Thyroid gland (tissue), 4 donors: ENCODE measurements around the gene COL18A1. TPM values are rescaled to one million over a fixed set of nuclear protein-coding genes. Genes with fewer than 3 reads are reported as not detected.

Source experiments
- DNase-seq, 2 donors: peaks; one replicate each; pipeline ENCODE4 v3.0.0-alpha.2; 2019
- H3K27ac ChIP-seq, 3 donors: fragments of 200-600 bp; sonication (generic); 1 replicate in 2 of 3; 2 replicates in 1 of 3; pipeline ENCODE4 v1.5.1; 2016 to 2019; ENCODE audit warnings: mild to moderate bottlenecking in 1 of 3, moderate library complexity in 1 of 3
- H3K27me3 ChIP-seq: fragments of 200-600 bp; sonication (generic); one replicate; pipeline ENCODE4 v1.5.1; 2019
- H3K36me3 ChIP-seq, 2 donors: fragments of 200-600 bp; sonication (generic); one replicate each; pipeline ENCODE4 v1.5.1; 2016 to 2019
- H3K4me1 ChIP-seq, 2 donors: fragments of 200-600 bp; sonication (generic); one replicate each; pipeline ENCODE4 v1.5.1; 2017 to 2019
- H3K4me3 ChIP-seq, 3 donors: fragments of 200-600 bp; sonication (generic); replicated peaks in 1 of 3; 1 replicate in 2 of 3; 2 replicates in 1 of 3; pipeline ENCODE4 v1.5.1; 2016; ENCODE audit warnings: mild to moderate bottlenecking in 1 of 3
- H3K9me3 ChIP-seq: fragments of 200-600 bp; sonication (generic); one replicate; pipeline ENCODE4 v1.5.1; 2017
- CTCF ChIP-seq, 6 experiments: fragments of 200-600 bp in 3 of 6; fragments of 450-650 bp in 3 of 6; sonication (generic) in 3 of 6; IDR thresholded peaks; one replicate each; pipeline ENCODE4 v1.5.1; 2016 to 2019; ENCODE audit warnings: antibody characterized with exemption in 6 of 6, mild to moderate bottlenecking in 2 of 6, inconsistent platforms in 1 of 6, moderate library complexity in 1 of 6
- POLR2A ChIP-seq, 2 donors: fragments of 450-650 bp; IDR thresholded peaks; one replicate each; pipeline ENCODE4 v1.6.1; 2017; ENCODE audit warnings: antibody characterized with exemption in 2 of 2, mild to moderate bottlenecking in 2 of 2, moderate library complexity in 1 of 2
- WGBS, 2 donors: methylation state at CpG; one replicate each; pipeline ENCODE4 v1.1.5; 2017; 5-methylcytosine and 5-hydroxymethylcytosine counted together
- intact Hi-C: fragments of 100-400 bp; cut with DNase I; formaldehyde crosslinking; loops from one replicate; pipeline ENCODE4 v1.15.1; 2023
- total RNA-seq, 4 donors: library from RNA; depleted of rRNA; stranded (reverse); fragments of >200 nt; gene quantifications; one replicate each; pipeline ENCODE4 v1.2.3, GENCODE V29; 2016

The COL18A1 gene
- total RNA-seq, 4 donors from 2014 or later: 105 to 264 (median 238) TPM

DNA sequence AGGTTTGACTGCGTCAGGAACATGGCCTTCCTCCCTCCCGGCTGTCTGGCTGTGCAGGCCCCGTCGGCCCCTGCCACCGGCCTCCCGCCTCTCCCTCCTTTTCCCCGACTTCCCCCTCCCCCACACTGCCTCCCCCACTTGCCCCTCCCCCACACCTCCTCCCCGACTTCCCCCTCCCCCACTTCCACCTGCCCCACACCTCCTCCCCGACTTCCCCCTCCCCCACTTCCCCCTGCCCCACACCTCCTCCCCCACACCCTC lies 84.7 kb downstream of the COL18A1 start:
- Histone ChIP-seq H3K4me1 (no peaks in the 10 kb centered on the region), H3K4me3 (no peak overlapping the region), H3K36me3 (no peaks in the 10 kb centered on the region), H3K9me3 (no peaks in the 10 kb centered on the region), H3K27ac (no peak overlapping the region), H3K27me3 (no peaks in the 10 kb centered on the region)
- WGBS, 2 donors: 78% methylated on average over 9 of the region's 9 CpGs
- DNase-seq: no peak
- TF ChIP-seq POLR2A (IDR thresholded peaks at IDR 0.05) (no peak), CTCF (IDR thresholded peaks at IDR 0.05) (no peak)
- intact Hi-C loops: no loop called here

DNA sequence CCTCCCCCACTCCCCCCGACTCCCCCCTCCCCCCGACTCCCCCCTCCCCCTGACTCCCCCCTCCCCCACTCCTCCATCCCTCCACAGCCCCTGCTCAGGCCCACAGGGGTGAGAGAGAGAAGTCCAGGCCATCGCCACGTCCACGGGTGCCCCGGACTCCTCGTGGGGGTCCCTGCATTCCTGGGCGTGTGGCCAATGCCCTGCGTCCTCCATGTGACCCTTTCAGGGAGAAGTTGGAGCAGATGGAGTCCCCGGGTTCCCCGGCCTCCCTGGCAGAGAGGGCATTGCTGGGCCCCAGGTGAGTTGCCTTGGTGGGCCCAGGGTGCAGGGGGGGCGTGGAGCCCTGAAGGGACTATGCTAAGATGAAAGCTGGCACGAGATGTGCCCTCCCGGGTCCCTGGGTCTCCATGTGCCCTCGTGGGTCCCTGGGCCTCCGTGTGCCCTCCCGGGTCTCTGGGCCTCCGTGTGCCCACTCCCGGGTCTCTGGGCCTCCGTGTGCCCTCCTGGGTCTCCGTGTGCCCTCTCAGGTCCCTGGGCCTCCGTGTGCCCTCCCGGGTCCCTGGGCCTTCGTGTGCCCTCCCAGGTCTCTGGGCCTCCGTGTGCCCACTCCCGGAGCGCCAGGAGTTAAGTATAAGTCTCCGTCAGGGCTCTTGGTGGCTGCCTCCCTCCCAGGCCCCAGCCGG lies 85.2 kb downstream of the COL18A1 start:
- H3K4me1 ChIP-seq: no peaks in the 10 kb centered on the region
- H3K36me3 ChIP-seq: no peaks in the 10 kb centered on the region
- whole genome bisulfite sequencing, 2 donors: 85 to 87% methylated on average over 8 to 19 of the region's 29 CpGs
- no peak overlapping the region for H3K4me3 ChIP-seq
- intact Hi-C loops: no loop called here
- DNase-seq: no peak
- no peak overlapping the region for H3K27ac ChIP-seq
- no peaks in the 10 kb centered on the region for H3K9me3 ChIP-seq
- H3K27me3 ChIP-seq: no peaks in the 10 kb centered on the region
- TF ChIP-seq CTCF (IDR thresholded peaks at IDR 0.05) (no peak), POLR2A (IDR thresholded peaks at IDR 0.05) (no peak)

DNA sequence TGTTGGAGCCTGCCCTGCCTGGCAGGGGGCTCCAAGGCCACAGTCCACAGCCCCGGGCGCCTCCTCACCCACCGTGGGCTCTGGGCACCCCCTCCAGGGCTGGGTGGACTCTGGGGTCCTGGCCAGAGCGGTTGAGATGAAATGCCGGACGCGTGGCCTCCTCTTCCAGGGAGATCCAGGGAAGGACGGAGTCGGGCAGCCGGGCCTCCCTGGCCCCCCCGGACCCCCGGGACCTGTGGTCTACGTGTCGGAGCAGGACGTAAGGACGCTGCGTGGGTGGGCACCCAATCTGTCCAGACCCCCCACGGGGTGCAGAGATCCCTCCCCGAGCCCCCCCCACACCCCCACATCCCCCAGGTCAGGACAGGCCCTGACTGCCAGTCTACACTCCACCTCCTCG lies 86.1 kb downstream of the COL18A1 start:
- no peak for DNase-seq
- no peaks in the 10 kb centered on the region for H3K27me3 ChIP-seq
- no peak overlapping the region for H3K4me3 ChIP-seq
- H3K4me1 ChIP-seq: no peaks in the 10 kb centered on the region
- no peaks in the 10 kb centered on the region for H3K9me3 ChIP-seq
- WGBS, 2 donors: 93% methylated on average over 12 of the region's 20 CpGs; no CpG with 5 or more reads in 1 of the 2 donors
- TF ChIP-seq POLR2A (IDR thresholded peaks at IDR 0.05) (no peak), CTCF (IDR thresholded peaks at IDR 0.05) (no peak)
- intact Hi-C loops: no loop called here
- no peak overlapping the region for H3K27ac ChIP-seq
- H3K36me3 ChIP-seq: peaks cover 0 to 6% of the 10 kb centered on the region in 2 donors

DNA sequence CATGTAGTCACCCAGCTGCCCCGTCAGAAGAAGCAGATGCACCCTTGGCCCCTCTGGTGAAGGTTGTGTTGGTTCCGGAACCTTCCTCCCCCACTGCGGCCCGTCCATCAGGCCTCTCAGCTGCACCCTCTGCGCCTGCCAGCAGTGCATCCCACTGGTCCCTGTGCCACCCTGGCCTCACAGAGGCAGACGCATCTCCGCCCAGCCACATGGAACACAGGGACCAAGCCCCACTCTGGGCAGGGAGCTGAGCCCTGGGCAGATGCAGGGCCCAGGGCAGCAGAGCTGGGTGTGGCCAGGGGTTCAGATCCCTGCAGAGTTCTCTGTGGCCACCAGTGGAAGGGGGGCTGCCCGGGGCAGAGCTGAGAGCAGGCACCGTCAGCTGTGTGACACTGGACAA lies 86.7 kb downstream of the COL18A1 start:
- peaks cover 0 to 6% of the 10 kb centered on the region in 2 donors for H3K36me3 ChIP-seq
- TF ChIP-seq CTCF (IDR thresholded peaks at IDR 0.05): no peak
- no peak for TF ChIP-seq POLR2A (IDR thresholded peaks at IDR 0.05)
- no peak overlapping the region for H3K4me3 ChIP-seq
- no peak overlapping the region for H3K27ac ChIP-seq
- no peaks in the 10 kb centered on the region for H3K4me1 ChIP-seq
- no peaks in the 10 kb centered on the region for H3K27me3 ChIP-seq
- no peak for DNase-seq
- intact Hi-C loops: no loop called here
- no peaks in the 10 kb centered on the region for H3K9me3 ChIP-seq
- whole genome bisulfite sequencing, 2 donors: 91 to 99% methylated on average over 4 to 8 of the region's 9 CpGs

DNA sequence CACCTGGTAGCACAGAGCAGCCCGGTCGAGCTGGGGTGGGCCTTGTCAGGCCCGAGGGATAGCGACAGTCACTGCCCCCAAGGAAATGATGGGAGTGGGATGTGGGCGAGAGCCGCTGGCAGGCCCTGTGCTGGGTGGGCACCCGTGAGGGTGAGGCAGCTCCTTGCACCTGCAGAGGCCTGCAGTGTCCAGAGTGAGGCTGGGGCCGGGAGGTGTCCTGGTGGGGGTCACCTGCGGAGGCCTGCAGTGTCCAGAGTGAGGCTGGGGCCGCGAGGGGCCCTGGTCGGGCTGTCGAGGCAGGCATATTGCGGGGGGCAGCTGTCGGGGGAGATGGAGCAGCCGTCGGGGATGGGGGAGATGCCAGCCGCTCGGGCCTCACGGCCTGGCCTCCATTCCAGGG lies 87.8 kb downstream of the COL18A1 start:
- Histone ChIP-seq H3K4me3 (no peak overlapping the region), H3K27me3 (no peaks in the 10 kb centered on the region), H3K27ac (no peak overlapping the region), H3K4me1 (no peaks in the 10 kb centered on the region), H3K36me3 (peaks cover 0 to 11% of the 10 kb centered on the region in 2 donors), H3K9me3 (no peaks in the 10 kb centered on the region)
- 94 to 96% methylated on average over 6 to 7 of the region's 20 CpGs for WGBS, 2 donors
- TF ChIP-seq POLR2A (IDR thresholded peaks at IDR 0.05) (no peak), CTCF (IDR thresholded peaks at IDR 0.05) (no peak)
- no peak for DNase-seq
- intact Hi-C loops: no loop called here
